ENCODE measurements around the gene ATG2A.
A peak's percentile ranks its signal among the peaks of the same experiment; 100 is the strongest.

Gene ATG2A

DNA sequence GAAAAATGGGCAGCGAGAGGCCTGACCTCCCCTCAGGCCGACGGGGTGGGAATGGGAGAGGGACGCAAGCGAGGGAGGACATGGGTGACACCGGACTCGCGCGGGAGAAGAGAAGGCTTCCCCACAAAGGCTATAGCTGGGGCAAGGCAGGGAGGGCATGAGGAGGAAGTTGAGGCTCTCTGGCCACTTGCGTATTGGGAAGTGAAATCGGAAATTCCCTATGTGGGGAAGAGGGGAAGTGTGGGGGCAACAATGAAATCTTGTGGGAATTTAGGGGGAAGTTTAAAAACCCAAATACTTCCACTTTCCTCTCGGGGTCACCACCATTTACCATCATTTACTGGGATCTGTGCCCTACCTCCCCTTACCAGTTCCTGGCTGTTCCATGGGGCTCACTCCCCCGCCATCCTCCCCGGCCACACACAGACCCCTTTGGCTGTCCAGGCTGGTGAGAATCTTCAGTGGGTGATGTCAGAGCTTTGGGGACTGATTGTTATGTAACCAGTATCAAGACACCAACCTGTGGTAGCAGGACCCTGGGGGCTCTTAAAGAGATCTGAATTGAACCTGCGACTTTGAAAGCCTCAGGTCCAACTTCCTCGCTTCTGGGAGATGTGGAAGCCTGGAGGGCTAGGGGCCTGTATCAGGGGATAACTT lies 37.6 kb downstream of the ATG2A start:
- Histone ChIP-seq H3K79me2 (ENCODE audit: control insufficient read depth, insufficient read depth, low read length, poor library complexity) (peaks cover 22% of the 10 kb centered on the region), H3K27ac (ENCODE audit: low read depth, low read length) (peak overlapping the region; percentile 57), H2AFZ (ENCODE audit: insufficient read depth, low read length, poor library complexity) (peak overlapping the region; percentile 76), H3K4ac (ENCODE audit: low read depth, low read length) (peak overlapping the region; percentile 1), H2AK5ac (ENCODE audit: low read length) (peak overlapping the region; percentile 11), H3K36me3 (ENCODE audit: control insufficient read depth in 1 of 2, insufficient read depth in 2 of 2, low read length in 2 of 2) (peaks cover 10% of the 10 kb centered on the region in 2 experiments), H2BK12ac (ENCODE audit: low read length) (no peak overlapping the region), H3K4me2 (ENCODE audit: low read length) (peak overlapping the region; percentile 84), H3K4me3 (ENCODE audit: low read depth, low read length) (peak overlapping the region; percentile 92), H4K91ac (ENCODE audit: low read depth, low read length) (peak overlapping the region; percentile 37), H4K8ac (ENCODE audit: low read depth, low read length) (peak overlapping the region; percentile 78), H4K12ac (ENCODE audit: low read depth, low read length) (peak overlapping the region; percentile 3), H3K79me1 (ENCODE audit: low read length) (peaks cover 21% of the 10 kb centered on the region), H3K9ac (ENCODE audit: low read length) (peak overlapping the region; percentile 79), H2BK120ac (ENCODE audit: insufficient read depth, low read length, poor library complexity) (no peak overlapping the region), H3K23ac (ENCODE audit: low read length) (no peak overlapping the region), H3K4me1 (ENCODE audit: control insufficient read depth in 1 of 2, insufficient read depth in 2 of 2, low read length in 2 of 2) (peaks cover 11 to 17% of the 10 kb centered on the region in 2 experiments), H3K18ac (ENCODE audit: low read length) (peak overlapping the region; percentile 9), H2BK5ac (ENCODE audit: low read depth, low read length, poor library complexity) (no peak overlapping the region), H3K9me3 (ENCODE audit: insufficient read depth, low read depth, low read length) (no peaks in the 10 kb centered on the region), H3K27me3 (ENCODE audit: insufficient read depth, low read length) (no peaks in the 10 kb centered on the region), H3K14ac (ENCODE audit: low read length) (peak overlapping the region; percentile 27)
- peak in 1 of 2 donors; percentile 39 for DNase-seq
- no CpG with 5 or more reads among the region's 16 CpGs for WGBS (ENCODE audit: extremely low coverage, insufficient coverage, insufficient read length)

DNA sequence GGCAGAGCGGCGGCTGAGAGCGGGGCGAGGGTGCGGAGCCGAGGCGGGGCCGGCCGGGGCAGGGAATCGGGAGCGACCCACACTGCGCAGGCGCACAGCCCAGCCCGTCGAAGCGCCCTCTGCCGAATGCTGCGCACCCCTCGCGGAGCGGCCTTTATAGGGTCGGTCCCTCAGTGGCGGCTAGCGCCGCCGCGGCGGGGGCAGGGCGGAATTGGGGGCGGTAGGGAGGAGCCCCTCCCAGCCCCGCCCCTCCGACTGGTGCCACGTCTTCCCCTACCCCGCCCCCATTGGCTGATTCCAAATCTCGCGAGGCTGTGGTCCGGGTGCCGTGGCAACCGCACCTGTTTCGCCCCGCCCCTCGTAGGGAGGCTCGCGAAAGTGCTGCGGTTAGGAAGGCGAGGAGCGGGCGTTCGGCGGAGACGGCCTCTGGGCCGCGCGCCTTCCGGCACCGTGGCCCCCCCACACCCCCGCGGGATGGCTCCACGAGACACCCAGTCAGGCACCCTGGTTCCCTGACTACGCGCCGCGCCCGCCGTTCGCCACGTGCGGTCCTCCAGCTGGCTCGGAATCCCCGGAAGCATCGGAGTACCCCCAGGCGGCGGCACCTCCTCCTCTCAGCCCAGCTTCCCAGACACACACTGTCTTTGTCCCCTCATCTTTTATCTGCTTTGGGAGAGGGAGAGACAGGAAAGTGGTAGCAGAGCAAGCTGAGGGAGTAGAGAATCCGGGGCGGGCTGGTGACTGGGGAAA lies 38.3 kb downstream of the ATG2A start, which contains the start of gene EHD1:
Gene EHD1, minus strand, starts transcription at position 128 of the 750 bp plus-strand sequence. CDS start 157 bp downstream, outside the sequence.
- no peaks in the 10 kb centered on the region for H3K9me3 ChIP-seq (ENCODE audit: insufficient read depth, low read depth, low read length)
- DNase-seq: peak; percentile 98 to 99
- H3K36me3 ChIP-seq (ENCODE audit: control insufficient read depth in 1 of 2, insufficient read depth in 2 of 2, low read length in 2 of 2): peaks cover 12 to 13% of the 10 kb centered on the region in 2 experiments
- H2BK12ac ChIP-seq (ENCODE audit: low read length): peak within 1 kb of the TSS; percentile 15
- H3K18ac ChIP-seq (ENCODE audit: low read length): peak within 1 kb of the TSS; percentile 80
- peak within 1 kb of the TSS; percentile 11 for H2AK5ac ChIP-seq (ENCODE audit: low read length)
- H3K9ac ChIP-seq (ENCODE audit: low read length): peak within 1 kb of the TSS; percentile 95
- peak within 1 kb of the TSS; percentile 58 for H3K23ac ChIP-seq (ENCODE audit: low read length)
- H3K79me1 ChIP-seq (ENCODE audit: low read length): peaks cover 21% of the 10 kb centered on the region
- peaks cover 22% of the 10 kb centered on the region for H3K79me2 ChIP-seq (ENCODE audit: control insufficient read depth, insufficient read depth, low read length, poor library complexity)
- no peaks in the 10 kb centered on the region for H3K27me3 ChIP-seq (ENCODE audit: insufficient read depth, low read length)
- peak within 1 kb of the TSS; percentile 76 for H4K91ac ChIP-seq (ENCODE audit: low read depth, low read length)
- H3K4me2 ChIP-seq (ENCODE audit: low read length): peak within 1 kb of the TSS; percentile 84
- peak within 1 kb of the TSS; percentile 78 for H4K8ac ChIP-seq (ENCODE audit: low read depth, low read length)
- H3K4me1 ChIP-seq (ENCODE audit: control insufficient read depth in 1 of 2, insufficient read depth in 2 of 2, low read length in 2 of 2): peaks cover 11 to 17% of the 10 kb centered on the region in 2 experiments
- peak within 1 kb of the TSS; percentile 39 for H2BK5ac ChIP-seq (ENCODE audit: low read depth, low read length, poor library complexity)
- H3K27ac ChIP-seq (ENCODE audit: low read depth, low read length): peak within 1 kb of the TSS; percentile 65
- peak within 1 kb of the TSS; percentile 48 for H3K4ac ChIP-seq (ENCODE audit: low read depth, low read length)
- peak within 1 kb of the TSS; percentile 61 for H2BK120ac ChIP-seq (ENCODE audit: insufficient read depth, low read length, poor library complexity)
- peak within 1 kb of the TSS; percentile 54 for H4K12ac ChIP-seq (ENCODE audit: low read depth, low read length)
- peak within 1 kb of the TSS; percentile 98 for H3K4me3 ChIP-seq (ENCODE audit: low read depth, low read length)
- peak within 1 kb of the TSS; percentile 93 for H3K14ac ChIP-seq (ENCODE audit: low read length)
- WGBS (ENCODE audit: extremely low coverage, insufficient coverage, insufficient read length): no CpG with 5 or more reads among the region's 75 CpGs
- peak within 1 kb of the TSS; percentile 76 for H2AFZ ChIP-seq (ENCODE audit: insufficient read depth, low read length, poor library complexity)

DNA sequence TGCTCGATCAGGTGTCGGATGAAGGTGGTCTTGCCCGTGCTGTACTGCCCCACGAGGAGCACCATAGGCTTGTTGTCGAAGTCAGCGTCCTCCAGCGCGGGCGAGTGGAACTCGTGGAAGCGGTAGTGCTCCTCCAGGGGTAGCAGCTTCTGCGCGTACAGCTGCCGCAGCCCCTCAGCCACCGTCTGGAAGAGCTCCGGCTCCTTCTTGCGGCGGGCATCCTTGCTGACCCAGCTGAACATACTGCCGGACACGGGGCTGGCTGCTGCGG lies 38.9 kb downstream of the ATG2A start:
- Histone ChIP-seq H3K14ac (ENCODE audit: low read length) (peak overlapping the region; percentile 93), H3K23ac (ENCODE audit: low read length) (no peak overlapping the region), H3K4me2 (ENCODE audit: low read length) (peak overlapping the region; percentile 79), H3K4ac (ENCODE audit: low read depth, low read length) (peak overlapping the region; percentile 32), H2BK12ac (ENCODE audit: low read length) (peak overlapping the region; percentile 15), H3K18ac (ENCODE audit: low read length) (peak overlapping the region; percentile 80), H4K8ac (ENCODE audit: low read depth, low read length) (peak overlapping the region; percentile 1), H3K79me1 (ENCODE audit: low read length) (peaks cover 21% of the 10 kb centered on the region), H3K4me1 (ENCODE audit: control insufficient read depth in 1 of 2, insufficient read depth in 2 of 2, low read length in 2 of 2) (peaks cover 11 to 17% of the 10 kb centered on the region in 2 experiments), H3K9ac (ENCODE audit: low read length) (peak overlapping the region; percentile 95), H2AK5ac (ENCODE audit: low read length) (peak overlapping the region; percentile 4), H2BK5ac (ENCODE audit: low read depth, low read length, poor library complexity) (peak overlapping the region; percentile 0), H3K27me3 (ENCODE audit: insufficient read depth, low read length) (no peaks in the 10 kb centered on the region), H3K9me3 (ENCODE audit: insufficient read depth, low read depth, low read length) (no peaks in the 10 kb centered on the region), H4K91ac (ENCODE audit: low read depth, low read length) (peak overlapping the region; percentile 76), H2AFZ (ENCODE audit: insufficient read depth, low read length, poor library complexity) (peak overlapping the region; percentile 47), H2BK120ac (ENCODE audit: insufficient read depth, low read length, poor library complexity) (peak overlapping the region; percentile 61), H3K36me3 (ENCODE audit: control insufficient read depth in 1 of 2, insufficient read depth in 2 of 2, low read length in 2 of 2) (peaks cover 16% of the 10 kb centered on the region in 2 experiments), H3K79me2 (ENCODE audit: control insufficient read depth, insufficient read depth, low read length, poor library complexity) (peaks cover 22% of the 10 kb centered on the region), H3K4me3 (ENCODE audit: low read depth, low read length) (peak overlapping the region; percentile 98), H4K12ac (ENCODE audit: low read depth, low read length) (peak overlapping the region; percentile 6), H3K27ac (ENCODE audit: low read depth, low read length) (peak overlapping the region; percentile 65)
- no peak for DNase-seq
- WGBS (ENCODE audit: extremely low coverage, insufficient coverage, insufficient read length): no CpG with 5 or more reads among the region's 21 CpGs

DNA sequence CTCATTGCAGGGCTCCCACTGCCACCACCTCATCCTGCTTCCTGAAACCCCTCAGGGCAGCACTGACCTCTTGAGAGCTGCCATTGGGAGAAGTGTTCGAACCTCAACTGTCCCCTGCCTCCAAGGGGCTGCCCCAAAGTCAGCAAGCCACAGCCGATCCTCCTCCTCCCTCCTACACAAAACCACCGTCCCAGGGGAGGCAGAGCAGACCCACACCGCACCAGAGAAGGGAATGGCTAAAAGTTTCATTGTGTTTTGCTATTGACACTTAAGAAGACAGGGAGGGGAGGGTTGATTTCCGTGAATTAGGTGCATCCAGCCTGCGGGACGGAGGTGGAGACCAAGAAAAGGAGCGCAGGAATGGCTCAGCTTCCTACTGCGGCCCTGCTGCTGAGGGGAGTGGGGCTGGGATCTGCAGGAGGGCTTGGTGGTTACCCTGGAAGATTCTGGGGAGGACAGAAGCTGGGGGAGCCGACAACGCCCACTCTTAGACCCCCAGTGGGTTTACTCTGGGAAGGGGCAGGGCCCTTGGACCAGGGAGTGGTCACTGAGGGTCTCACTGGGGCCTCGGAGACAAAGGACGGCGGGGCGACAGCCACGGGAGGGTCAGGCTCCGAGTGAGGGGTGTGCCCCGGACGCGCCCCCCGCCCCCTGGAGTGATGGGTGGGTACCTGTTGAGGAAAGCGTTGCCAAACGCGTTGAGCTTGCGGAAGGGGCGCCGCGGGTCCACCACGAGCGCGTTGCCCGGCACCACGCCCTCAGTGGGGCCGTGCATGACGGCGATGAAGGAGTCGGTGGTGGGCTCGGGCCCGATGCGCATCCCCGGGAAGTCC lies 39.4 kb downstream of the ATG2A start:
- peak overlapping the region; percentile 95 for H3K9ac ChIP-seq (ENCODE audit: low read length)
- H3K79me2 ChIP-seq (ENCODE audit: control insufficient read depth, insufficient read depth, low read length, poor library complexity): peaks cover 22% of the 10 kb centered on the region
- peak overlapping the region; percentile 6 for H4K12ac ChIP-seq (ENCODE audit: low read depth, low read length)
- peak overlapping the region; percentile 7 for H2BK12ac ChIP-seq (ENCODE audit: low read length)
- peak overlapping the region; percentile 65 for H3K27ac ChIP-seq (ENCODE audit: low read depth, low read length)
- H2AFZ ChIP-seq (ENCODE audit: insufficient read depth, low read length, poor library complexity): peak overlapping the region; percentile 47
- H3K4me2 ChIP-seq (ENCODE audit: low read length): peak overlapping the region; percentile 79
- WGBS (ENCODE audit: extremely low coverage, insufficient coverage, insufficient read length): no CpG with 5 or more reads among the region's 41 CpGs
- H3K4ac ChIP-seq (ENCODE audit: low read depth, low read length): peak overlapping the region; percentile 32
- peak overlapping the region; percentile 0 for H2BK5ac ChIP-seq (ENCODE audit: low read depth, low read length, poor library complexity)
- H3K79me1 ChIP-seq (ENCODE audit: low read length): peaks cover 21% of the 10 kb centered on the region
- H3K14ac ChIP-seq (ENCODE audit: low read length): peak overlapping the region; percentile 93
- peak overlapping the region; percentile 98 for H3K4me3 ChIP-seq (ENCODE audit: low read depth, low read length)
- DNase-seq: peak in 1 of 2 donors; percentile 35
- H2AK5ac ChIP-seq (ENCODE audit: low read length): peak overlapping the region; percentile 4
- peaks cover 22% of the 10 kb centered on the region in 2 experiments for H3K36me3 ChIP-seq (ENCODE audit: control insufficient read depth in 1 of 2, insufficient read depth in 2 of 2, low read length in 2 of 2)
- H3K27me3 ChIP-seq (ENCODE audit: insufficient read depth, low read length): no peaks in the 10 kb centered on the region
- no peaks in the 10 kb centered on the region for H3K9me3 ChIP-seq (ENCODE audit: insufficient read depth, low read depth, low read length)
- peak overlapping the region; percentile 58 for H3K23ac ChIP-seq (ENCODE audit: low read length)
- H3K18ac ChIP-seq (ENCODE audit: low read length): peak overlapping the region; percentile 80
- H2BK120ac ChIP-seq (ENCODE audit: insufficient read depth, low read length, poor library complexity): peak overlapping the region; percentile 61
- peak overlapping the region; percentile 1 for H4K8ac ChIP-seq (ENCODE audit: low read depth, low read length)
- peaks cover 11 to 17% of the 10 kb centered on the region in 2 experiments for H3K4me1 ChIP-seq (ENCODE audit: control insufficient read depth in 1 of 2, insufficient read depth in 2 of 2, low read length in 2 of 2)
- peak overlapping the region; percentile 76 for H4K91ac ChIP-seq (ENCODE audit: low read depth, low read length)
